ENCODE measurements around the gene GNGT2.
"Not testable (repeated sequence)": the region's sequence is repeated elsewhere in the genome, so short reads cannot be mapped to it uniquely, and the experiment has no call there.

GNGT2 gene

GRCh38 chr17:49193513-49194296 is 16.7 kb downstream of the GNGT2 start:
- no peak for TF ChIP-seq CTCF (IDR thresholded peaks at IDR 0.05; ENCODE audit: insufficient read depth, low read length, poor library complexity, severe bottlenecking)
- H3K27me3 ChIP-seq (replicated peaks; ENCODE audit: control insufficient read depth, insufficient read depth, low read length), result no peaks in the 10 kb centered on the region
- H3K36me3 ChIP-seq (ENCODE audit: control insufficient read depth, insufficient read depth, low read length), result no peaks in the 10 kb centered on the region
- DNase-seq (ENCODE audit: extremely low read depth, insufficient read length), result peak; percentile 82
- peak overlapping the region; percentile 75 for H3K4me3 ChIP-seq (replicated peaks; ENCODE audit: low read depth, low read length)

- H3K4me3 ChIP-seq (replicated peaks; ENCODE audit: low read depth, low read length), result peak overlapping the region; percentile 75
- no peaks in the 10 kb centered on the region for H3K36me3 ChIP-seq (ENCODE audit: control insufficient read depth, insufficient read depth, low read length)
- peak; percentile 48 for TF ChIP-seq CTCF (IDR thresholded peaks at IDR 0.05; ENCODE audit: insufficient read depth, low read length, poor library complexity, severe bottlenecking)
- peak; percentile 87 for DNase-seq (ENCODE audit: extremely low read depth, insufficient read length)
- no peaks in the 10 kb centered on the region for H3K27me3 ChIP-seq (replicated peaks; ENCODE audit: control insufficient read depth, insufficient read depth, low read length)
Observed at GRCh38 chr17:49191917-49192741, 18.2 kb downstream of the GNGT2 start.

DNA sequence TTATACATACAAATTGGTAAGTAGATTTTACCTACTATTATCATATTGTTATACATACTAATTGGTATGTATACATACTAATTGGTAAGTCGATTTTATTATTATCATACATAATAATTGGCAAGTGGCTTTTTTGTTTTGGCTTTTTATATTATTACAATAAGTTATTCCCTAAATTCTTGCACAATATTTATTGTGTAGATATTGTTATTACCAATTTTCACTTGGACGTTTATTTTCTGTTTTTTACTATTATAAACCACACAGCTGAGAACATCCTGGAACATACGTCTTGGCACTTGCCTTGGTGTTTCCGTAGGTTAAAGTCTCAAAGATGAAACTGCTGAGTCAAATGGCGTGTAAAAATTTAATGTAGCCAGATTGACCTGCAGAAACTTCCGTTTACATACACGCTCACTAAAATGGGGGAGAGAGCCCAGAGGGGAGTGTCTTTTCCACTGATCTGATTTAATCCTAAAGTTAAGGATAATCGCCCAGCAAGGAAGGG is 18.9 kb downstream of the GNGT2 start:
- Histone ChIP-seq H3K36me3 (ENCODE audit: control insufficient read depth, insufficient read depth, low read length) (no peaks in the 10 kb centered on the region), H3K27me3 (replicated peaks; ENCODE audit: control insufficient read depth, insufficient read depth, low read length) (no peaks in the 10 kb centered on the region), H3K4me3 (replicated peaks; ENCODE audit: low read depth, low read length) (peak overlapping the region; percentile 75)
- DNase-seq (ENCODE audit: extremely low read depth, insufficient read length), result no peak
- no peak for TF ChIP-seq CTCF (IDR thresholded peaks at IDR 0.05; ENCODE audit: insufficient read depth, low read length, poor library complexity, severe bottlenecking)

- no peak for TF ChIP-seq CTCF (IDR thresholded peaks at IDR 0.05; ENCODE audit: insufficient read depth, low read length, poor library complexity, severe bottlenecking)
- no peak for DNase-seq (ENCODE audit: extremely low read depth, insufficient read length)
- Histone ChIP-seq H3K36me3 (ENCODE audit: control insufficient read depth, insufficient read depth, low read length) (no peaks in the 10 kb centered on the region), H3K27me3 (replicated peaks; ENCODE audit: control insufficient read depth, insufficient read depth, low read length) (no peaks in the 10 kb centered on the region), H3K4me3 (replicated peaks; ENCODE audit: low read depth, low read length) (no peak overlapping the region)
Observed at GRCh38 chr17:49190932-49191331, 19.4 kb downstream of the GNGT2 start.

- Histone ChIP-seq H3K27me3 (replicated peaks; ENCODE audit: control insufficient read depth, insufficient read depth, low read length) (no peaks in the 10 kb centered on the region), H3K4me3 (replicated peaks; ENCODE audit: low read depth, low read length) (no peak overlapping the region), H3K36me3 (ENCODE audit: control insufficient read depth, insufficient read depth, low read length) (no peaks in the 10 kb centered on the region)
- no peak for DNase-seq (ENCODE audit: extremely low read depth, insufficient read length)
- no peak for TF ChIP-seq CTCF (IDR thresholded peaks at IDR 0.05; ENCODE audit: insufficient read depth, low read length, poor library complexity, severe bottlenecking)
Observed at GRCh38 chr17:49187301-49187700, 23.1 kb downstream of the GNGT2 start.

- H3K4me3 ChIP-seq (replicated peaks; ENCODE audit: low read depth, low read length); H3K36me3 ChIP-seq (ENCODE audit: control insufficient read depth, insufficient read depth, low read length); H3K27me3 ChIP-seq (replicated peaks; ENCODE audit: control insufficient read depth, insufficient read depth, low read length); DNase-seq (ENCODE audit: extremely low read depth, insufficient read length): not testable (repeated sequence)
Observed at GRCh38 chr17:49185381-49185780, 25.0 kb downstream of the GNGT2 start.

DNA sequence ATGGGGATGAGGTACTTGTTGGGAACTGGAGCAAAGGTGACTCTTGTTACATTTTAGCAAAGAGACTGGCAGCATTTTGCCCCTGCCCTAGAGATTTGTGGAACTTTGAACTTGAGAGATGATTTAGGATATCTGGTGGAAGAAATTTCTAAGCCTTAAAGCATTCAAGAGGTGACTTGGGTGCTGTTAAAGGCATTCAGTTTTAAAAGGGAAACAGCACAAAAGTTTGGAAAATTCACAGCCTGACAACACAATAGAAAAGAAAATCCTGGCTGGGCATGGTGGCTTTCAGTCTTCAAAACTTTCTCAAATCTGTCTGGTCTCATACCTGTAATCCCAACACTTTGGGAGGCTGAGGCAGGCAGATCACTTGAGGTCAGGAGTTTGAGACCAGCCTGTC is 25.9 kb downstream of the GNGT2 start:
- not testable (repeated sequence) for DNase-seq (ENCODE audit: extremely low read depth, insufficient read length); H3K27me3 ChIP-seq (replicated peaks; ENCODE audit: control insufficient read depth, insufficient read depth, low read length); H3K4me3 ChIP-seq (replicated peaks; ENCODE audit: low read depth, low read length)

More for the DNA sequence above, 25.9 kb downstream of the GNGT2 start:
- not testable (repeated sequence) for H3K36me3 ChIP-seq (ENCODE audit: control insufficient read depth, insufficient read depth, low read length)

Measured in GM06990 (cell line).